SK-N-SH treated with all-trans-retinoic acid at 6 μM for 48 hours (cell line): ENCODE measurements around the gene RAMP1.

Experiments
- ATAC-seq: fragments of 200-7000 bp; cut with Tn5 transposase; 3 replicates; pipeline ENCODE4 v1.9.1; 2020; ENCODE audit warnings: mild to moderate bottlenecking, moderate library complexity
- ARNTL ChIP-seq: fragments of 450-650 bp; formaldehyde crosslinking; IDR thresholded peaks from 2 replicates; pipeline ENCODE4 v1.5.0; 2020; ENCODE audit warnings: low read depth, mild to moderate bottlenecking, moderate library complexity, borderline replicate concordance
- BACH2 ChIP-seq: fragments of 250-450 bp; sonication (Bioruptor Pico); IDR thresholded peaks from 2 replicates; pipeline ENCODE4 v1.9.0; 2021; ENCODE audit warnings: mild to moderate bottlenecking, borderline replicate concordance
- CREB5 ChIP-seq: fragments of 250-450 bp; sonication (Bioruptor Pico); IDR thresholded peaks from 2 replicates; pipeline ENCODE4 v1.5.1; 2020; ENCODE audit warnings: low read depth, mild to moderate bottlenecking, moderate library complexity
- CSRNP3 ChIP-seq: fragments of 250-450 bp; sonication (Bioruptor Pico); IDR thresholded peaks from 2 replicates; pipeline ENCODE4 v1.5.1; 2021; ENCODE audit warnings: mild to moderate bottlenecking, moderate library complexity
- ESRRG ChIP-seq: fragments of 250-450 bp; sonication (Bioruptor Pico); IDR thresholded peaks from 2 replicates; pipeline ENCODE4 v1.6.1; 2021; ENCODE audit warnings: mild to moderate bottlenecking
- GLIS3 ChIP-seq: fragments of 250-450 bp; sonication (Bioruptor Pico); IDR thresholded peaks from 2 replicates; pipeline ENCODE4 v1.5.0; 2020; ENCODE audit warnings: mild to moderate bottlenecking, moderate library complexity
- ISL1 ChIP-seq: fragments of 250-450 bp; sonication (Bioruptor Pico); IDR thresholded peaks from 2 replicates; pipeline ENCODE4 v2.1.2; 2022; ENCODE audit warnings: mild to moderate bottlenecking, moderate library complexity
- OSR1 ChIP-seq: fragments of 250-450 bp; sonication (Bioruptor Pico); IDR thresholded peaks from 2 replicates; pipeline ENCODE4 v1.8.0; 2022; ENCODE audit warnings: moderate library complexity, mild to moderate bottlenecking, inconsistent platforms
- PATZ1 ChIP-seq: fragments of 250-450 bp; sonication (Bioruptor Pico); IDR thresholded peaks from 2 replicates; pipeline ENCODE4 v1.8.0; 2020; ENCODE audit warnings: mild to moderate bottlenecking, moderate library complexity, borderline replicate concordance
- PPARA ChIP-seq: fragments of 250-450 bp; sonication (Bioruptor Pico); IDR thresholded peaks from 2 replicates; pipeline ENCODE4 v1.5.0; 2020; ENCODE audit warnings: mild to moderate bottlenecking, borderline replicate concordance
- RARB ChIP-seq: fragments of 250-450 bp; sonication (Bioruptor Pico); IDR thresholded peaks from 2 replicates; pipeline ENCODE4 v1.8.0; 2021; ENCODE audit warnings: mild to moderate bottlenecking, moderate library complexity
- SNAI2 ChIP-seq: fragments of 250-450 bp; sonication (Bioruptor Pico); IDR thresholded peaks from 2 replicates; pipeline ENCODE4 v1.5.0; 2020; ENCODE audit warnings: mild to moderate bottlenecking, moderate library complexity
- TCF4 ChIP-seq: fragments of 250-450 bp; sonication (Bioruptor Pico); IDR thresholded peaks from 2 replicates; pipeline ENCODE4 v1.8.0; 2021; ENCODE audit warnings: mild to moderate bottlenecking, moderate library complexity, borderline replicate concordance
- TOX ChIP-seq: fragments of 250-450 bp; sonication (Bioruptor Pico); IDR thresholded peaks from 2 replicates; pipeline ENCODE4 v1.8.0; 2021; ENCODE audit warnings: mild to moderate bottlenecking, moderate library complexity, borderline replicate concordance
- TSHZ2 ChIP-seq: fragments of 250-450 bp; sonication (Bioruptor Pico); IDR thresholded peaks from 2 replicates; pipeline ENCODE4 v1.5.0; 2020; ENCODE audit warnings: mild to moderate bottlenecking, moderate library complexity
- ZC3H10 ChIP-seq: fragments of 250-450 bp; sonication (Bioruptor Pico); IDR thresholded peaks from 2 replicates; pipeline ENCODE4 v1.5.1; 2021; ENCODE audit warnings: mild to moderate bottlenecking, moderate library complexity
- ZFP3 ChIP-seq: fragments of 250-450 bp; sonication (Bioruptor Pico); IDR thresholded peaks from 2 replicates; pipeline ENCODE4 v1.5.0; 2020; ENCODE audit warnings: mild to moderate bottlenecking, moderate library complexity
- ZFP30 ChIP-seq: fragments of 450-650 bp; formaldehyde crosslinking; IDR thresholded peaks from 2 replicates; pipeline ENCODE4 v1.5.0; 2022; ENCODE audit warnings: mild to moderate bottlenecking, moderate library complexity
- ZNF565 ChIP-seq: fragments of 450-650 bp; formaldehyde crosslinking; conservative IDR thresholded peaks from 2 replicates; pipeline ENCODE4 v1.5.0; 2020; ENCODE audit warnings: low read depth, mild to moderate bottlenecking, moderate library complexity
- ZNF70 ChIP-seq: fragments of 450-650 bp; formaldehyde crosslinking; IDR thresholded peaks from 2 replicates; pipeline ENCODE4 v1.5.0; 2020; ENCODE audit warnings: mild to moderate bottlenecking, moderate library complexity
- ZNF8 ChIP-seq: fragments of 450-650 bp; formaldehyde crosslinking; IDR thresholded peaks from 2 replicates; pipeline ENCODE4 v1.5.0; 2020; ENCODE audit warnings: mild to moderate bottlenecking, moderate library complexity
- TF ChIP-seq, protein P1 (sequence below): fragments of 250-450 bp; sonication (Bioruptor Pico); IDR thresholded peaks from 2 replicates; pipeline ENCODE4 v1.8.0; 2021; ENCODE audit warnings: low read depth, mild to moderate bottlenecking, moderate library complexity, borderline replicate concordance

The RAMP1 gene

GRCh38 chr2:237875256-237876060 lies 16.0 kb downstream of the RAMP1 start (continued):
- TF ChIP-seq BACH2 (CRISPR knock-in tag) (no peak), ZC3H10 (CRISPR knock-in tag) (no peak), ZNF565 (CRISPR knock-in tag) (no peak)

DNA sequence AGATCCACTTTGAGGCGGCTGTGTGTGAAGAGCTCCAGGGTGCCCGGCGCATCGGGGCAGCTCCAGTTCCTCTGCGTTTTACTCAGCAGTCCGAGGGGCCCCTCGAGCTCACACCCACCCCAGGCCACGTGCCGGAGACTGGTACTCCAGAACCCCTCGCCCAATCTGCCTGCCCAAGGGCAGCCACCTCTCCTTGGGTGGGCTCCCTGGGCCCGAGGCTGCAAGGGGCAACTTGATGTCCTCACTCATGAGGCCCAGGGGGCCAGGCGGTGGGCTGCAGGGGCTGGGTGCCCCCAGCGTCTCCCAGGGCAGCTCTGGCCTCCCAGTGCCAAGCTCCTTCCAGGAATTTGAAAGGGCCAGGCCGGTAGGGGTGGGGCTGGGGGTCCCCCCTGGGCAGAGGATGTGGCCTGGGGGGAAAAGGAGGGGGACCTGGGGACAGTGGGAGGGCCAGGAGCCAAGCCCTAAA lies 16.7 kb downstream of the RAMP1 start:
- TF ChIP-seq ZNF8 (CRISPR knock-in tag), result no peak
- TF ChIP-seq TCF4 (CRISPR knock-in tag), result no peak
- no peak for TF ChIP-seq CSRNP3 (CRISPR knock-in tag)
- no peak for TF ChIP-seq OSR1 (CRISPR knock-in tag)
- TF ChIP-seq PATZ1 (CRISPR knock-in tag), result no peak
- TF ChIP-seq ESRRG, result no peak
- TF ChIP-seq TSHZ2 (CRISPR knock-in tag), result no peak
- no peak for TF ChIP-seq PPARA (CRISPR knock-in tag)
- no peak for TF ChIP-seq BACH2 (CRISPR knock-in tag)
- TF ChIP-seq ZFP30 (CRISPR knock-in tag), result no peak
- no peak for TF ChIP-seq ZNF70
- no peak for TF ChIP-seq ZNF565 (CRISPR knock-in tag)
- ATAC-seq, result no peak

DNA sequence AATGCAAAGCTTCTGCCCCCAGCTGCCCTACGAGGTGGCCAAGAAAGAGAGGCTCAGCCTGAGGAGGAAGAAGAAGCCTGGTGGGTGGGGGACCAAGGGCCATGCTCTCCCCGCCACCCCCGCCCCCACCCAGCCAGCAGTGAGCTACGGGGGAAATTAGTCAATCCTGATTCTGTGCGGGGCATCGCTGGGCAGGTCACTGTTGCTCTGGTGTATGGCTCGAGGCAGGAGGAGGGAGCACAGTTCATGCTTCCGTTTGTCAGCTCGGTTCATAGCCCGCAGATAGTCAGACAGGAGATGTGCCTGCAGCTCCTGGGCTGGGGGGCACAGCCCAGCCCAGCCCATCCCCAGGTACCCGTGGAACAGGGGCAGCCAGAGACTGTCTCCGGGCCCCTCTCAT lies 17.1 kb downstream of the RAMP1 start:
- ATAC-seq, result no peak
- no peak for TF ChIP-seq ESRRG
- no peak for TF ChIP-seq ZNF565 (CRISPR knock-in tag)
- no peak for TF ChIP-seq SNAI2
- no peak for TF ChIP-seq OSR1 (CRISPR knock-in tag)
- TF ChIP-seq ZNF8 (CRISPR knock-in tag), result no peak
- TF ChIP-seq CREB5 (CRISPR knock-in tag), result no peak
- TF ChIP-seq TOX (CRISPR knock-in tag), result no peak
- no peak for TF ChIP-seq ZFP3 (CRISPR knock-in tag)
- no peak for TF ChIP-seq PPARA (CRISPR knock-in tag)
- no peak for TF ChIP-seq RARB (CRISPR knock-in tag)
- TF ChIP-seq ISL1 (CRISPR knock-in tag), result no peak
- TF ChIP-seq PATZ1 (CRISPR knock-in tag), result no peak
- no peak for TF ChIP-seq ZFP30 (CRISPR knock-in tag)
- no peak for TF ChIP-seq ZC3H10 (CRISPR knock-in tag)
- no peak for TF ChIP-seq ZNF70
- TF ChIP-seq ARNTL (CRISPR knock-in tag), result no peak
- no peak for TF ChIP-seq GLIS3 (CRISPR knock-in tag)
- TF ChIP-seq TCF4 (CRISPR knock-in tag), result no peak
- TF ChIP-seq, protein P1, sequence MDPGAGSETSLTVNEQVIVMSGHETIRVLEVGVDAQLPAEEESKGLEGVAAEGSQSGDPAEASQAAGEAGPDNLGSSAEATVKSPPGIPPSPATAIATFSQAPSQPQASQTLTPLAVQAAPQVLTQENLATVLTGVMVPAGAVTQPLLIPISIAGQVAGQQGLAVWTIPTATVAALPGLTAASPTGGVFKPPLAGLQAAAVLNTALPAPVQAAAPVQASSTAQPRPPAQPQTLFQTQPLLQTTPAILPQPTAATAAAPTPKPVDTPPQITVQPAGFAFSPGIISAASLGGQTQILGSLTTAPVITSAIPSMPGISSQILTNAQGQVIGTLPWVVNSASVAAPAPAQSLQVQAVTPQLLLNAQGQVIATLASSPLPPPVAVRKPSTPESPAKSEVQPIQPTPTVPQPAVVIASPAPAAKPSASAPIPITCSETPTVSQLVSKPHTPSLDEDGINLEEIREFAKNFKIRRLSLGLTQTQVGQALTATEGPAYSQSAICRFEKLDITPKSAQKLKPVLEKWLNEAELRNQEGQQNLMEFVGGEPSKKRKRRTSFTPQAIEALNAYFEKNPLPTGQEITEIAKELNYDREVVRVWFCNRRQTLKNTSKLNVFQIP (CRISPR knock-in tag), result no peak
